Endodermal cell (in vitro differentiated cells): Measurements from ENCODE around the gene KIF3A. TPM values are rescaled to one million over a fixed set of nuclear protein-coding genes. Genes with fewer than 3 reads are reported as not detected.

Source experiments
- DNase-seq: peaks from one replicate; pipeline ENCODE4 v3.0.0-alpha.2; 2017
- H3K27ac ChIP-seq: 2 replicates; pipeline ENCODE4 v1.5.1; 2013; ENCODE audit warnings: mild to moderate bottlenecking, low read depth, low read length, moderate library complexity
- H3K27me3 ChIP-seq: 2 replicates; pipeline ENCODE4 v1.6.1; 2013; ENCODE audit warnings: mild to moderate bottlenecking, low read length, moderate library complexity; ENCODE audit not compliant: insufficient read depth, control insufficient read depth, poor library complexity, severe bottlenecking
- H3K36me3 ChIP-seq: 2 replicates; pipeline ENCODE4 v1.7.0; 2013; ENCODE audit warnings: mild to moderate bottlenecking, low read length, moderate library complexity; ENCODE audit not compliant: control insufficient read depth, insufficient read depth
- H3K4me1 ChIP-seq: one replicate; pipeline ENCODE4 v1.7.0; 2013; ENCODE audit warnings: low read length; ENCODE audit not compliant: control insufficient read depth, insufficient read depth
- H3K4me3 ChIP-seq: 2 replicates; pipeline ENCODE4 v1.5.1; 2013; ENCODE audit warnings: mild to moderate bottlenecking, low read length, moderate library complexity
- H3K9ac ChIP-seq: 2 replicates; pipeline ENCODE4 v1.6.1; 2013; ENCODE audit warnings: mild to moderate bottlenecking, low read length, moderate library complexity; ENCODE audit not compliant: poor library complexity, severe bottlenecking; ENCODE audit errors: extremely low read depth
- H3K9me3 ChIP-seq: 2 replicates; pipeline ENCODE4 v1.6.1; 2013; ENCODE audit warnings: mild to moderate bottlenecking, low read length, moderate library complexity; ENCODE audit not compliant: control insufficient read depth
- H3K27ac Mint-ChIP-seq: 2 replicates; pipeline ENCODE4 v1.8.0; 2020; ENCODE audit warnings: mixed read lengths
- H3K27me3 Mint-ChIP-seq: 2 replicates; pipeline ENCODE4 v1.8.0; 2021; ENCODE audit warnings: mild to moderate bottlenecking, mixed read lengths; ENCODE audit not compliant: insufficient read depth
- H3K36me3 Mint-ChIP-seq: 2 replicates; pipeline ENCODE4 v1.8.0; 2020; ENCODE audit warnings: low read depth, mixed read lengths
- H3K4me1 Mint-ChIP-seq: 2 replicates; pipeline ENCODE4 v1.8.0; 2020; ENCODE audit warnings: mixed read lengths
- H3K4me3 Mint-ChIP-seq: 2 replicates; pipeline ENCODE4 v1.8.0; 2020; ENCODE audit warnings: mild to moderate bottlenecking, moderate library complexity, mixed read lengths
- H3K9me3 Mint-ChIP-seq: 2 replicates; pipeline ENCODE4 v1.8.0; 2020; ENCODE audit warnings: mild to moderate bottlenecking, mixed read lengths
- WGBS, 2 experiments: methylation state at CpG; one replicate each; pipeline versions ENCODE4 v1.1.5 to v1.1.7; 2013; ENCODE audit warnings: missing lambda C conversion rate in 2 of 2, mixed read lengths in 1 of 2; ENCODE audit not compliant: insufficient coverage in 1 of 2, insufficient read length in 1 of 2; 5-methylcytosine and 5-hydroxymethylcytosine counted together
- total RNA-seq, 2 donors: library from RNA; stranded (reverse); fragmentation: NEBNext Ultra II Directional in 1 of 2; extraction: Animal tissue kit (Norgen Biotek cat#: 25700) in 1 of 2; gene quantifications; 2 replicates in 1 of 2; 3 replicates in 1 of 2; pipeline ENCODE4 v1.2.1, GENCODE V29; 2021
- TF ChIP-seq, protein P1 (sequence below): fragments of 200-600 bp; sonication (generic); conservative IDR thresholded peaks from 2 replicates; pipeline ENCODE4 v1.5.0; 2021; ENCODE audit warnings: antibody characterized with exemption, mild to moderate bottlenecking

The KIF3A gene
- total RNA-seq, 2 donors from 2014 or later: 19.6 to 25.2 TPM

DNA sequence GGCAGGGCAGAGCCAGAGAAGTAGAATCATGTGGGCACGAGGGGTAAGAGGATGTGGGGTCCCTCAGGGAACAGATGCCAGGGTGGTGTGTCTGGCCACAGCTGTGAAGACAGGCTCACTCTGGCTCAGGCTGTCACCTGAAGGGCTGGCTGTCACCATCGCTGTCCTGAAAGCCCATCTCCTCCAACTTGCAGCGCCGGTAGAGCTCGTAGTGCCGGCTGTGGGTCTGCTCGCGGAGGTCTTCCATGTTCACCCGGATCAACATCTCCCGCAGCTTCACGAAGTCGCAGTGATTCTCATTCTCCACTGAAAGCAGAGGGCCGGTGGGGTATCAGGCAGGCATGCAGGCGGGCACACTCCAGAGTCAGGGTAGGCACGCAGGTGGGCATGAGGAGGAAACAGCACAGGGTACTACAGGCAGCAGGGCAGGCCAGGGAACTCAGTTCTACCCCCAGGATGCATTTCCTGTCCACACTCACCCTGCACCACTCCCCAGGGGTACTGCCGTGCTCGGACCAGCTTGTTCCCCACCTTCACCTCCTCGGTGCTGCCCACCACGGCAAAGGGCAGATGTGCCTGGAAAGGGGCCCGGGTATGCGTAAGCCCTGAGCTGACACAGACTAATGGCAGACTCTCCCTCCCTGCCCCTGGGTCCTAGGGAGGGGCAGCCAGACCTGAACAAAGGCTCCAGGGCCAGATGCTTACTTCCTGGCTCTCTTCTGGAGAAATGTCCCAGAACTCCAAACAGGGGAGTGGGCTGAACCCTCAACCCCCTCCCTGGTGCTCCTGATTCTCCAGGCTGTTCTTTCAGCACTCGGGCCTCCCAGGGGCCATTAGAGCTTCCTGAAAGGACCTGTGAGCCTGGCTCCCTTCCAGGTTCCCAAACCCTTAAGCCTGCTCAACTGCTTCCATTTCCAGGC, 24.2 kb upstream of the KIF3A start:
- H3K27me3 Mint-ChIP-seq: no peaks in the 10 kb centered on the region
- Histone ChIP-seq H3K9me3 (no peaks in the 10 kb centered on the region), H3K36me3 (peaks cover 37% of the 10 kb centered on the region), H3K27ac (no peak overlapping the region), H3K27me3 (no peaks in the 10 kb centered on the region), H3K4me1 (no peaks in the 10 kb centered on the region), H3K9ac (no peak overlapping the region), H3K4me3 (no peak overlapping the region)
- no peaks in the 10 kb centered on the region for H3K9me3 Mint-ChIP-seq
- H3K36me3 Mint-ChIP-seq: peaks cover 43% of the 10 kb centered on the region
- TF ChIP-seq, protein P1, sequence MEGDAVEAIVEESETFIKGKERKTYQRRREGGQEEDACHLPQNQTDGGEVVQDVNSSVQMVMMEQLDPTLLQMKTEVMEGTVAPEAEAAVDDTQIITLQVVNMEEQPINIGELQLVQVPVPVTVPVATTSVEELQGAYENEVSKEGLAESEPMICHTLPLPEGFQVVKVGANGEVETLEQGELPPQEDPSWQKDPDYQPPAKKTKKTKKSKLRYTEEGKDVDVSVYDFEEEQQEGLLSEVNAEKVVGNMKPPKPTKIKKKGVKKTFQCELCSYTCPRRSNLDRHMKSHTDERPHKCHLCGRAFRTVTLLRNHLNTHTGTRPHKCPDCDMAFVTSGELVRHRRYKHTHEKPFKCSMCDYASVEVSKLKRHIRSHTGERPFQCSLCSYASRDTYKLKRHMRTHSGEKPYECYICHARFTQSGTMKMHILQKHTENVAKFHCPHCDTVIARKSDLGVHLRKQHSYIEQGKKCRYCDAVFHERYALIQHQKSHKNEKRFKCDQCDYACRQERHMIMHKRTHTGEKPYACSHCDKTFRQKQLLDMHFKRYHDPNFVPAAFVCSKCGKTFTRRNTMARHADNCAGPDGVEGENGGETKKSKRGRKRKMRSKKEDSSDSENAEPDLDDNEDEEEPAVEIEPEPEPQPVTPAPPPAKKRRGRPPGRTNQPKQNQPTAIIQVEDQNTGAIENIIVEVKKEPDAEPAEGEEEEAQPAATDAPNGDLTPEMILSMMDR: no peak
- H3K27ac Mint-ChIP-seq: no peak overlapping the region
- H3K4me3 Mint-ChIP-seq: no peak overlapping the region
- peak; percentile 30 for DNase-seq
- 93 to 94% methylated on average over 12 to 22 of the region's 22 CpGs for WGBS, 2 experiments
- no peaks in the 10 kb centered on the region for H3K4me1 Mint-ChIP-seq

DNA sequence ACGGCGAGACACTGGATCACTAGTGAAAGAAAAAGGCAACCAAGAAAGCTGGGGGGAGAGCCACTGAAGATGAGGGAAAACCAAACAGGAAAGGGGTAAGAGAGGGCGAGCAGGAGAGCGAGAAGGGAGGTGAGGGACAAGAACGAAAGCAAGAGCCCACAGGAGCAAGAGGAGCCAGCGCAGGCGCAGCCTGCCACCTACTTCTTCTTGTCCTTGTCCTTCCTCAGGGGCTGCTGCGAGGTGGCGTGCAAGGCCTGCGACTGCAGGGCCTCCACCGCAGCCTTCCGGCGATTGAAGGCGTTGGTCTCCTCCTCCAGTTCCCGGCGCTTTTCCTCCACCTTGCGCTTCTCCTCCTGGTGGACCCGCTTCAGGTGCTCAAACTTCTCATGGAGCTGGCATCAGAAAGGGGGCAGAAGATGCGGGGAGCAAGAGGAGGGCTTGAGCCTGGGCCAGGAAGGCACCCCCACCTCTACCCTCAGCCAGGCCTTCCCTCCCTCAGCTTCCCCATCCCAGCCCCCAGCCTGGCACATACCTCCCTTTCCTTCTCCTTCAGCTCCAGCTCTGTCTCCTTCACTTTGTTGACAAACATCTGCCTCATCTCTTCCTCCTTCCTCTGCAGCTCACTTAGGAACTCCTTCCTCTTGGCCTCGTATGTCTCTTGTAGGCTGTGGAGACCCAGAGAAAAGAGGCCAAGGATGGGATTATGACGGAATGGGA, 23.4 kb upstream of the KIF3A start:
- Histone ChIP-seq H3K4me3 (no peak overlapping the region), H3K9me3 (no peaks in the 10 kb centered on the region), H3K36me3 (peaks cover 37% of the 10 kb centered on the region), H3K4me1 (no peaks in the 10 kb centered on the region), H3K27ac (no peak overlapping the region), H3K27me3 (no peaks in the 10 kb centered on the region), H3K9ac (no peak overlapping the region)
- H3K27me3 Mint-ChIP-seq: no peaks in the 10 kb centered on the region
- H3K36me3 Mint-ChIP-seq: peaks cover 43% of the 10 kb centered on the region
- no peaks in the 10 kb centered on the region for H3K9me3 Mint-ChIP-seq
- H3K4me3 Mint-ChIP-seq: no peak overlapping the region
- no peak overlapping the region for H3K27ac Mint-ChIP-seq
- TF ChIP-seq, protein P1: no peak
- peak; percentile 24 for DNase-seq
- no peaks in the 10 kb centered on the region for H3K4me1 Mint-ChIP-seq
- 94 to 97% methylated on average over 8 to 21 of the region's 21 CpGs for WGBS, 2 experiments

GRCh38 chr5:132760049-132760420, 22.7 kb upstream of the KIF3A start:
- no peak overlapping the region for H3K27ac Mint-ChIP-seq
- Histone ChIP-seq H3K9ac (no peak overlapping the region), H3K36me3 (peaks cover 35% of the 10 kb centered on the region), H3K9me3 (no peaks in the 10 kb centered on the region), H3K27me3 (no peaks in the 10 kb centered on the region), H3K27ac (no peak overlapping the region), H3K4me3 (no peak overlapping the region), H3K4me1 (no peaks in the 10 kb centered on the region)
- H3K4me1 Mint-ChIP-seq: peaks cover 5% of the 10 kb centered on the region
- 96% methylated on average over 4 to 12 of the region's 12 CpGs for WGBS, 2 experiments
- TF ChIP-seq, protein P1: no peak
- H3K4me3 Mint-ChIP-seq: no peak overlapping the region
- no peaks in the 10 kb centered on the region for H3K9me3 Mint-ChIP-seq
- DNase-seq: peak; percentile 22
- peaks cover 43% of the 10 kb centered on the region for H3K36me3 Mint-ChIP-seq
- no peaks in the 10 kb centered on the region for H3K27me3 Mint-ChIP-seq
